ENCODE data around the gene U2AF1L4. TPM values are rescaled to one million over a fixed set of nuclear protein-coding genes. Genes with fewer than 3 reads are reported as not detected.

U2AF1L4 gene
- polyA plus RNA-seq, 3 donors = 6.2 to 140 (median 8.7) TPM

DNA sequence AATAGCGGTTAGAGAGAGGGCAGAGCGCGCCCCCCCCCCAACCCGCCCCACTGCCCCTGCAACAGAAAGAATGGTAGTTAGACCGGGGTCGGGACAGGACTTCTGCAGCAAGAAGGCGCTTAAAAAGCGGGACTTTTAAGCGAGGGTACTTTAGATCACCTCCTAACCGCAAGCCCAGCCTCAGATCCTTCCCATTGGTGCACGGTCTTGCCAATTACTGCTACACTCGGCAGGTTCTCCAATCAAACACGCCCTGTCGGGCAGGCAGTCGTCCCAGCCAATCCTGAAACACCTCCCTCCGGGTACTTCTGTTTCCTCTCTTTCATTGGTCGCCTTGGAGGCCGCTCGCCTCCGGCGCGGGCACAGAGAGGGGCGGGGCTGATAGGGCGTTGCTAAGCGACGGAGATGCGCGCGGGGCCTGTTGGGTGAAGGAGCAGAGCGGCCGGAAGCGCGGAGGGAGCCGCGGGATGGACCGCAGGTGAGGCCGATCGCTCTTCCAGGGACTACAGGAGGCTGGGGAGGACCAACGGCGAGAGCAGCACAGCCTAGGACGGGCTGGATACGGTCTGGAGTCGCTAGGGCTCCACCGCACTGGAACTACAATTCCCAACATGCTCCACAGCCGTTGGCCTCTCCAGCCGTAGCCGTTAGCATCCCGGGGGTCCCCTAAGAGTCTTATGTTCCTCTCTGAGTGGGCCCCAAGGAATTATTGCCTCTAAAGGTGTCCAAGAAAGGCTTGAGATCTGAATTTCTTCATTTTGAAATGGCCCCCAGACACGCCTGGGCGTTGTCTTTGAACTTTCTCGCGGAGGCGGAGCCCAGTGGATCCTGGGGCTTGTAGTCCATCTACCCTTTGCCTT lies 12.8 kb upstream of the U2AF1L4 start, which contains the start of gene PROSER3:
TSS of gene PROSER3 (plus strand) at position 428 of the 860 bp plus-strand sequence. CDS start at position 468, 40 bp downstream.
- H3K27me3 ChIP-seq (ENCODE audit: control insufficient read depth in 2 of 2, insufficient read depth in 2 of 2, low read length in 2 of 2) = peaks cover 9 to 21% of the 10 kb centered on the region in 2 donors
- H3K27me3 Mint-ChIP-seq (ENCODE audit: low read depth in 3 of 3) = peaks cover 18 to 30% (median 25%) of the 10 kb centered on the region in 3 donors
- H3K27ac Mint-ChIP-seq = peak within 1 kb of the TSS; percentile 76 to 96 (median 93)
- peaks cover 12% of the 10 kb centered on the region for H4K20me1 ChIP-seq (ENCODE audit: insufficient read depth, low read length)
- peak within 1 kb of the TSS; percentile 91 to 100 (median 96) for H3K4me3 ChIP-seq (replicated peaks in 1 of 3; ENCODE audit: low read depth in 2 of 3, low read length in 3 of 3)
- DNase-seq = peak; percentile 98 to 99 (median 99)
- H3K4me3 Mint-ChIP-seq = peak within 1 kb of the TSS; percentile 93 to 94
- H3K79me2 ChIP-seq (ENCODE audit: insufficient read depth, low read length) = peaks cover 12% of the 10 kb centered on the region
- peaks cover 32% of the 10 kb centered on the region for H3K4me1 Mint-ChIP-seq
- H3K4me2 ChIP-seq (replicated peaks; ENCODE audit: extremely low read depth, low read length, poor library complexity, severe bottlenecking) = peak within 1 kb of the TSS; percentile 93
- WGBS (ENCODE audit: insufficient coverage) = under 1% methylated on average over 43 of the region's 53 CpGs
- peak within 1 kb of the TSS; percentile 98 for H2AFZ ChIP-seq (ENCODE audit: insufficient read depth, low read depth, low read length, poor library complexity, severe bottlenecking)
- peak within 1 kb of the TSS; percentile 91 for H3K9ac ChIP-seq (ENCODE audit: insufficient read depth, low read length, poor library complexity, severe bottlenecking)
- intact Hi-C loops (cut with micrococcal nuclease) = loop anchor here (1.0 to 10.0 kb wide), 3 partner anchors 10 to 357 kb away; partner anchors contain the start of genes ALKBH6 (in 1 of the 2), LIN37 (in 1 of the 2), OVOL3 (in 1 of the 2) and POLR2I (in 1 of the 2)
- TF ChIP-seq CTCF (IDR thresholded peaks at IDR 0.05) = no peak
- H3K9me3 ChIP-seq (replicated peaks in 1 of 2; ENCODE audit: control insufficient read depth in 1 of 2, insufficient read depth in 1 of 2, low read length in 2 of 2) = no peaks in the 10 kb centered on the region
- H3K4me1 ChIP-seq (ENCODE audit: control insufficient read depth in 1 of 2, insufficient read depth in 2 of 2, low read length in 2 of 2) = peaks cover 29 to 41% of the 10 kb centered on the region in 2 donors
- H3K36me3 ChIP-seq (replicated peaks in 1 of 2; ENCODE audit: control insufficient read depth in 1 of 2, insufficient read depth in 2 of 2, low read length in 2 of 2) = peaks cover 27 to 36% of the 10 kb centered on the region in 2 donors
- H3K9me3 Mint-ChIP-seq = peaks cover 0 to 8% (median 3%) of the 10 kb centered on the region in 7 donors
- peaks cover 33 to 46% of the 10 kb centered on the region in 2 donors for H3K36me3 Mint-ChIP-seq
- H3K27ac ChIP-seq (ENCODE audit: low read depth in 1 of 2, low read length in 2 of 2) = peak within 1 kb of the TSS; percentile 74 to 95

DNA sequence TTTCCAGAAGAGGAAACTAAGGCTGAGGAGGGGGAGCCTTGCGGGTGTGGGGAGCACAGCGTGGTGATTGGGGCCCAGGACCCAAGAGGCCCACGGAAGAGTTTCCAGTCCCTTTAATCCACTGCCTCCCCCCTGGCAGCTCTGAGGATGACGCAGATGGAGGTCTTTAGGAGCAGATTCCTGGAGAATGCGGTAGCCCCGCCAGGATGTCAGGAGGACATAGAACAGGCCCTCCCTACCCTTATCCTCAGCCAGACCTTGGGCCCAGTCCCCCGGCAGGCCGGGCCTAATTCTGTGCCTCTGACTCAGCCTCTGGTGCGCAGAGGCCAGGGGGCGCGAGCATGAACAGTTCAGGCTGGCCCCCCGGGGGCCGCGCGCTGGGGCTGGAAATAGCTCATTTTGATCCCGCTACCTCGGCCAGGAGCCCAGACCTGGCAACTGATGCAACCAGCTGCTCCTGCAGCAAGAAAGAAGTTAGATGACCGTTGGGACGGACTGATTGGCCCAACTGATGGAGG lies 12.1 kb upstream of the U2AF1L4 start:
- Histone ChIP-seq H3K36me3 (replicated peaks in 1 of 2; ENCODE audit: control insufficient read depth in 1 of 2, insufficient read depth in 2 of 2, low read length in 2 of 2) (peaks cover 33 to 41% of the 10 kb centered on the region in 2 donors), H3K79me2 (ENCODE audit: insufficient read depth, low read length) (peaks cover 12% of the 10 kb centered on the region), H3K27ac (ENCODE audit: low read depth in 1 of 2, low read length in 2 of 2) (no peak overlapping the region), H3K4me1 (ENCODE audit: control insufficient read depth in 1 of 2, insufficient read depth in 2 of 2, low read length in 2 of 2) (peaks cover 29 to 41% of the 10 kb centered on the region in 2 donors), H2AFZ (ENCODE audit: insufficient read depth, low read depth, low read length, poor library complexity, severe bottlenecking) (peak overlapping the region; percentile 81), H3K4me3 (replicated peaks in 1 of 3; ENCODE audit: low read depth in 2 of 3, low read length in 3 of 3) (peak overlapping the region; percentile 38 to 100 (median 96)), H3K4me2 (replicated peaks; ENCODE audit: extremely low read depth, low read length, poor library complexity, severe bottlenecking) (peak overlapping the region; percentile 93), H3K9me3 (replicated peaks in 1 of 2; ENCODE audit: control insufficient read depth in 1 of 2, insufficient read depth in 1 of 2, low read length in 2 of 2) (no peaks in the 10 kb centered on the region), H3K9ac (ENCODE audit: insufficient read depth, low read length, poor library complexity, severe bottlenecking) (no peak overlapping the region), H3K27me3 (ENCODE audit: control insufficient read depth in 2 of 2, insufficient read depth in 2 of 2, low read length in 2 of 2) (peaks cover 9 to 21% of the 10 kb centered on the region in 2 donors), H4K20me1 (ENCODE audit: insufficient read depth, low read length) (peaks cover 12% of the 10 kb centered on the region)
- TF ChIP-seq CTCF (IDR thresholded peaks at IDR 0.05) = no peak
- peaks cover 32% of the 10 kb centered on the region for H3K4me1 Mint-ChIP-seq
- peak overlapping the region; percentile 93 to 94 for H3K4me3 Mint-ChIP-seq
- H3K36me3 Mint-ChIP-seq = peaks cover 39 to 46% of the 10 kb centered on the region in 2 donors
- H3K9me3 Mint-ChIP-seq = peaks cover 0 to 8% (median 3%) of the 10 kb centered on the region in 7 donors
- H3K27ac Mint-ChIP-seq = peak overlapping the region in 4 of 7 donors; percentile 55 to 75 (median 62)
- WGBS (ENCODE audit: insufficient coverage) = under 1% methylated on average over 12 of the region's 19 CpGs
- H3K27me3 Mint-ChIP-seq (ENCODE audit: low read depth in 3 of 3) = peaks cover 18 to 30% (median 25%) of the 10 kb centered on the region in 3 donors
- DNase-seq = peak in 1 of 3 donors; percentile 43
- intact Hi-C loops (cut with micrococcal nuclease) = loop anchor here in 1 of 2 donors (5.0 to 10.0 kb wide), 2 partner anchors 255 to 358 kb away; partner anchors contain the start of genes ALKBH6, OVOL3, POLR2I and TBCB

Data from CD14-positive monocyte (primary cell).